HG02852 (cell line): ENCODE results near the gene VTN.
"Not testable (repeated sequence)": the region's sequence is repeated elsewhere in the genome, so short reads cannot be mapped to it uniquely, and the experiment has no call there.

Experiments used
- ATAC-seq: cut with Tn5 transposase; IDR thresholded peaks from one replicate; pipeline ENCODE4 v1.9.1; 2021; ENCODE audit warnings: mild to moderate bottlenecking, moderate library complexity; ENCODE audit not compliant: unreplicated experiment

The VTN gene

DNA sequence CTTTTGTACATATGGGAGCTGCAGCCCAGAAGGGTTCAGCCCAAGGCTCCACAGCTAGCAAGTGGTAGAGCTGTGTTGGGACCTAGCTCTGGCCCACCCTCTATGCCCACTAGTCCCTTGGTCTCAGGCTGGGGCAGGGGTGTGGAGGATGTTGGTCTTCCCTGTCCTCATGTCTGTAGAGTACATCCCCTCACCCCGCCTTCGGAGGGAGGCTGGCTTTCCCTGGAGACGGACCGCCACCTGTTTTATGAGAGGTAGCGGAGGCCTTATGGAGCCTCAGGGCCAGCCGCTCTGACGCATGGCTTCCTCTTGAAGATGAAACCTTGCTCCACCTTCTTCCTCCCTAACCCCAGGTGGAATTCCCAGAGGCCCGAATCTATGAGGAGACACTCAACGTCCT is 26.1 kb downstream of the VTN start:
- ATAC-seq, result no peak

DNA sequence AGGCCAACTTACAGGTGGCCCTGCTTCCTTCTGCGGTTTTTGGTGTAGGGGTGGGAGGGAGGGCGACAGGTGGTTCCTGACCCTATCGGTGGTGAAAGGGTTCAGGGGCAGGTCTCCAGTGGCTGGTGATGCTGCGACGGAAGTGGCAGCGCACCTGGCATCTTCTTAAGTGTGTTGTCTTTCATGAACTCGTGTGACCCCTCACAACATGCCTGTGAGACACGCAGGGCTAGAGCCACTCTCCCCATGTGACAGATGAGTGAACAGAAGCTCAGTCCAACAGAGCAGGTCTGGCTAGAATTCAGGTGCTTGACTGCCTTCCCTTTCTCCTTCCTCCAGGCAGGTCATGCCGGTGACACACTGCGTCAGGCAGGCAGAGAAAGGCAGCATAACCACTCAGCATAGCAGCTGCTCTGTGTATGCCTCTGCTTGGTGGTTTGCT is 26.6 kb downstream of the VTN start:
- no peak for ATAC-seq

DNA sequence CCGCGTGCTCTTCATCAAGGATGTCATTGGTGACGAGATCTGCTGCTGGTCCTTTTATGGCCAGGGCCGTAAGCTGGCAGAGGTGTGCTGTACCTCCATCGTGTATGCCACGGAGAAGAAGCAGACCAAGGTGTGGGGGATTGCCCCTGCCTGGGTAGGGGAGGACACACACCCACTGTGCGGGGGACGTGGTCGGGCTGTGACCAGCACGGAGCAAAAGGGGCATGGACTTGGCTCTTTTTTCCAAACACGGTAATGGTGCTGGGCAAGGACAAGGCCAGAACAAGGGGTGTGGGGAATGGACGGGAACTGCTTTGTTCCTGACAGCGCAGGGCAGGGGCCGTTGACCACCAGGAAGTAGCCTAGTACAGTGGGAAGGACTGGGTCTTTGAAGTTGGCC is 27.8 kb downstream of the VTN start:
- ATAC-seq, result no peak

GRCh38 chr17:28341516-28341915 is 28.6 kb downstream of the VTN start:
- no peak for ATAC-seq

GRCh38 chr17:28340374-28340773 is 29.7 kb downstream of the VTN start:
- ATAC-seq, result no peak

DNA sequence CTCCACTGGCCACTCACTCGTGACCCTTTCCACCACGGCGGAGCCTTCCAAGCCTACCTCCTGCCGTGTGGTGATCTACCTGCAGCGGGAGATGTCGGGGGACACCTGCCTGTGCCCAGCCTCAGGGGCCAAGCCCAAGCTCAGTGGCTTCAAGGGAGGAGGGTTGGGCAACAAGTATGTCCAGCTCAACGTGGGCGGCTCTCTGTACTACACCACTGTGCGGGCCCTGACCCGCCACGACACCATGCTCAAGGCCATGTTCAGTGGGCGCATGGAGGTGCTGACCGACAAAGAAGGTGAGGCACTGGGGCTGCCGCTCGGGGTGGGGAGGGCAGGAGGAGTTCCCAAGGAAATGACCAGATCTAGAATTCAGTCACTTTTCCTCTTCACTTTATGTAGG is 30.7 kb downstream of the VTN start:
- ATAC-seq, result no peak

GRCh38 chr17:28338769-28339212 is 31.3 kb downstream of the VTN start:
- ATAC-seq, result not testable (repeated sequence)

DNA sequence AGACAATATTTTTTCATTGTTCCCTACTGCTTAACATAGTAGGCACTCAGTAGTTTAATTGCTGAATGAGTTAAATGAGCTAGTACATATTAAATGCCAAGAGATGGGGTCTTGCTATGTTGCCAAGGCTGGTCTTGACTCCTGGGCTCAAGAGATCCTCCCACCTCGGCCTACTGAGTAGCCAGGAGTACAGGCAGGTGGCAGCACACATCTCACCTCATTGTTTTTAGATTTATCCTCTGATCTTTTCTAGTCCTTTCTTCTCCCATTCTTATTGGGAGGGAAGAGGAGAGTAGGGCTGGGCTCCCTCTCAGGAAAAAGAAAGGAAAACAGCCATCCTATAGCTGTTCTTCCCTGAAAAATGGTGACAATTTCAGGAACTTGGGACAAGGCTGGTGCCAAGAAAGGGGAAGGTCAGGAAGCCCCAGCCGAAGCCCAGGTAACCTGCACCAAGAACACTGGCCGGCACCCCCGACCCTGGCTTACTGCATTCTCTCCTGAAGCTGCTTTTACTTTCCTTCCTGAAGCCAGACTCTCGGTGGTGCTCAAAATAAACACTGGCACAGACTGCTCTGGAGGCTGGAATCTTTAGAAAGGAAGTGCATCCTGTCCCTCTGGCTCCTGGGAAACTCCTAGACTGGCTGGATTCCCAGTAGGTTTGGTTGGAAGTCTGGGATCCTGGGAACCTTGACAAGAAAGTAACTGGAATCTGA is 31.9 kb downstream of the VTN start:
- no peak for ATAC-seq

DNA sequence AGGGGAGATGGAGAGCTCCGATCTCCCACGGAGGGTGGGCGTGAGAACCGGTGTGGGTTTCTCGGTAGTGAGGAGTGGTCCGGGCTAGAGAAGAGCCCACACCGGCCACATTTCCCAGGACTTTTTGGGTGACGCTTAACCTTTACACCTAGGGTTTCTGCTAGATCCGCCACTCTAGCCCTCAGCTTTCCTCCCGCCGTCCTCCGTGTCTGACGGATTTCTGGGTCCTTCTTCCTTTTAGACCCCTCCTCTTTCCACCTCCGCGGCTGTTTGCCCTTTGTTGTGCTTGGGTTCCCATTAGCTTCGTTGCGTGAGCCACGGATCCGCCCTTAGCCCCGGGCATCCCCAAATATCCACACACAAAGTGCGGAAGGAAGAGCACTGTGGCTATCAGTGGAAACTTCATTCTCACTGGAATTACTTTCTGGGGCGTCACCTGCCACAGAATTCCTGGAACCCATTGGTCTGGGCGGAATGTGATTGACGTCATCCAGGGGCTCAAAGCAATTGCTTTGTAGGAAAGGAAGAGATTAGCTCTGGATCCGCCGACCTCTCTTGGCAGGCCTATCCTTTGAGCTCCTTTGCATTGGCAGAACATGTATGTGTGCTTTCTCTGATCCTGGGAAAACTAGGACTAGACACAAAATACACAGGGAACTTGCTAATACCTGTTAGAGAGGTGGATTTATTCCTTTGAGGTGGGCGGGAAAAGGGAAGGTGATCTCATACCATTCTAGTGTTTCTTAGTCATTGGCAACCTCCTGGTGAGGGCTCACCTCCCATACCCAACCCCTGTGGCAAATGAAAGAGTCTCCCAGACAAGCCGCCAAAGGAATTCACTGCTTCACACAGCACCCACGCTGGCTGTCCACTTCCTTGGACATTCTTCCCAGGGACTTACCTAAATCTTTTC is 33.9 kb downstream of the VTN start:
- ATAC-seq, result no peak

GRCh38 chr17:28335201-28335958 is 34.7 kb downstream of the VTN start, which contains the start of the genes IFT20 and TNFAIP1:
IFT20 (minus strand) TSS chr17:28335472; CDS start chr17:28331985, 3,487 bp downstream.
TNFAIP1 (plus strand) TSS chr17:28335761; CDS start chr17:28339522, 3,761 bp downstream.
- ATAC-seq, result peak; percentile 96

GRCh38 chr17:28334666-28335200 is 35.4 kb downstream of the VTN start:
- ATAC-seq, result no peak

GRCh38 chr17:28334171-28334570 is 35.9 kb downstream of the VTN start:
- no peak for ATAC-seq

DNA sequence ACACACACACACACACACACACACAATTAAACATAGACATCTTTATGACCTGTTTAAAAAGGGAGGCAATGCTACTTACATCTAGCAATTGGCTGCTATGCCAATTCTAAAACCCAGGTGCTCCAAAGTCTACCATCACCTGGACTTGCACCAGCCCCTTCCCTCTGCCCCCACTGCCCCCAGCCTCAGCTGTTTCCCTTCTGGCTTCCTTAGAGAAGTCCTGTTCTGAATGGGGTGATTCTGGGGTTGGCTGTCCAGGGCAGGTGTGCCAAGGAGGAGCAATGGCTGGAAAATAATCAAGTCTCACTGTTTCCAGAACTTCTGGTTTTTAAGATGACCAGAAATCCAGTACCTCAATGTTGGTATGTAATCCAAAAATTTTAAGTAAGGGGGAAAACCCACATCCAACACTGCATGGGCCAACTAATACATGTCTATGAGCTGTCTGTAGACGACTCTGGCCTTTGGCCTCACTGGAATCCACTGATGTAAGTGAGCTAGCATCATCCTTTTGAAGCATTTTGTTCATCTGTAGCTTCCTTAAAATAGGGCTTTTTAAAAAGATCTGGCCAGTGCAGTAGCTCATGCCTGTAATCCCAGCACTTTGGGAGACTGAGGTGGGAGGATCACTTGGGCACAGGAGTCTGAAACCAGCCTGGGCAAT is 36.9 kb downstream of the VTN start:
- ATAC-seq, result no peak

- ATAC-seq, result no peak
Measured at GRCh38 chr17:28331891-28332420, 38.2 kb downstream of the VTN start.

DNA sequence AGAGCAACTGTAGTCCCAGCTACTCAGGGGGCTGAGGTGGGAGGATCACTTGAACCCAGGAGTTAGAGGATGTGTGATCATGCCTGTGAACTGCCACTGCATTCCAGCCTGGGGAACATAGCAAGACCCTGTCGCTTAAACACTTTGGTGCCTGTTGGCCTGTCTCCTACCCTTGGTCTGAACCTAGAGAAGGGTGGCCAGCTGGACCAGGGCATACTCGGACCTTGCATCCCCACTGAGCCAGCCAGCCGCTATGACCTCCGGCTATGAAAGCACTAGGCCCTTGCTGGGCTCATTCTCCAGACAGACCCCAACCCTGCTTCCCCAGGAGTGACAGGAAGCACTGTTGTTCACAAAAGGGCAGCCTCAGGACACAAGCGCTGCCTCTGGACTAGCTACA is 39.4 kb downstream of the VTN start:
- no peak for ATAC-seq

GRCh38 chr17:28328325-28328724 is 41.8 kb downstream of the VTN start:
- no peak for ATAC-seq

GRCh38 chr17:28327709-28328108 is 42.4 kb downstream of the VTN start:
- ATAC-seq, result no peak

- ATAC-seq, result peak; percentile 43
Measured at GRCh38 chr17:28327031-28327607, 43.0 kb downstream of the VTN start.

GRCh38 chr17:28326114-28326513 is 44.0 kb downstream of the VTN start:
- no peak for ATAC-seq

GRCh38 chr17:28325211-28325610 is 44.9 kb downstream of the VTN start:
- no peak for ATAC-seq
